ENCODE results near the gene AFDN. TPM values are rescaled to one million over a fixed set of nuclear protein-coding genes. Genes with fewer than 3 reads are reported as not detected.

The AFDN gene
- total and polyA plus RNA-seq, 2 experiments from 2014 or later = 66.9 to 200 TPM

DNA sequence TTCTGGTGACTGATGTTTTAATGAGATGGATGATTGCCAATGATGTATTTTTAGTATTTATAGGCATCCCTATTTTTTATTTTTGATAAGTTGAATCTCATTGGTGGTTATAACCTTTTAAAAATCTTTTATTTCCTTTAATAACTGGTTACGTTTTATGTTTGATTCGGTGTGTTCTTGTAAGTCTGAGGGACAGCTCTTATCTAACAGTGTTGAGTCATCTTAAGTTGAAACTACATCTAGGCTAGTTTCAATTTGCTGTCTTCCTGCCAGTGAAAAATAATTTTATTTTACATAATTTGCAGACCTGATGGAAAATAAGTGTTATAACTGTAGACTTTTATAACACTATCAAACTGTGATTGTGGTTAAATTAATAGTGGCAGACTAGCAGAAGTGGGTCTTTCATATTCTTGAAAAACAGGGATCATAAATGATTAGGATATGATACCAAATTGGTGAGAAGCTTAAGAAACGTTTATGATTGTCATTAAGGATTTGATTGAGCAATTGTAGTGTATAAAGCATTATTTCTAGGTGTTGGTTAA is 4.6 kb downstream of the AFDN start (continued):
- TF ChIP-seq NANOG (IDR thresholded peaks at IDR 0.05; ENCODE audit: borderline replicate concordance) (no peak), JUNB (IDR thresholded peaks at IDR 0.05; ENCODE audit: unreplicated experiment) (no peak)
- TF ChIP-seq, protein P1, sequence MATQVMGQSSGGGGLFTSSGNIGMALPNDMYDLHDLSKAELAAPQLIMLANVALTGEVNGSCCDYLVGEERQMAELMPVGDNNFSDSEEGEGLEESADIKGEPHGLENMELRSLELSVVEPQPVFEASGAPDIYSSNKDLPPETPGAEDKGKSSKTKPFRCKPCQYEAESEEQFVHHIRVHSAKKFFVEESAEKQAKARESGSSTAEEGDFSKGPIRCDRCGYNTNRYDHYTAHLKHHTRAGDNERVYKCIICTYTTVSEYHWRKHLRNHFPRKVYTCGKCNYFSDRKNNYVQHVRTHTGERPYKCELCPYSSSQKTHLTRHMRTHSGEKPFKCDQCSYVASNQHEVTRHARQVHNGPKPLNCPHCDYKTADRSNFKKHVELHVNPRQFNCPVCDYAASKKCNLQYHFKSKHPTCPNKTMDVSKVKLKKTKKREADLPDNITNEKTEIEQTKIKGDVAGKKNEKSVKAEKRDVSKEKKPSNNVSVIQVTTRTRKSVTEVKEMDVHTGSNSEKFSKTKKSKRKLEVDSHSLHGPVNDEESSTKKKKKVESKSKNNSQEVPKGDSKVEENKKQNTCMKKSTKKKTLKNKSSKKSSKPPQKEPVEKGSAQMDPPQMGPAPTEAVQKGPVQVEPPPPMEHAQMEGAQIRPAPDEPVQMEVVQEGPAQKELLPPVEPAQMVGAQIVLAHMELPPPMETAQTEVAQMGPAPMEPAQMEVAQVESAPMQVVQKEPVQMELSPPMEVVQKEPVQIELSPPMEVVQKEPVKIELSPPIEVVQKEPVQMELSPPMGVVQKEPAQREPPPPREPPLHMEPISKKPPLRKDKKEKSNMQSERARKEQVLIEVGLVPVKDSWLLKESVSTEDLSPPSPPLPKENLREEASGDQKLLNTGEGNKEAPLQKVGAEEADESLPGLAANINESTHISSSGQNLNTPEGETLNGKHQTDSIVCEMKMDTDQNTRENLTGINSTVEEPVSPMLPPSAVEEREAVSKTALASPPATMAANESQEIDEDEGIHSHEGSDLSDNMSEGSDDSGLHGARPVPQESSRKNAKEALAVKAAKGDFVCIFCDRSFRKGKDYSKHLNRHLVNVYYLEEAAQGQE (IDR thresholded peaks at IDR 0.05; ENCODE audit: unreplicated experiment) = no peak

GRCh38 chr6:167832497-167833395 is 6.0 kb downstream of the AFDN start:
- Mint-ChIP-seq H3K27me3 (ENCODE audit: insufficient read depth, low read depth, poor library complexity) (peaks cover 4% of the 10 kb centered on the region), H3K27ac (peak overlapping the region; percentile 73), H3K4me1 (peaks cover 58% of the 10 kb centered on the region), H3K9me3 (no peaks in the 10 kb centered on the region), H3K36me3 (ENCODE audit: low read depth) (no peaks in the 10 kb centered on the region; the same call in 2 of the 3 replicates), H3K4me3 (no peak overlapping the region)
- H3F3A ChIP-seq (replicated peaks; ENCODE audit: low read depth) = no peaks in the 10 kb centered on the region
- H3K79me2 ChIP-seq (replicated peaks; ENCODE audit: insufficient read depth) = peaks cover 100% of the 10 kb centered on the region
- H2AFZ ChIP-seq = no peak overlapping the region
- H3K27me3 ChIP-seq (ENCODE audit: insufficient read depth) = no peaks in the 10 kb centered on the region
- DNase-seq (ENCODE audit: low spot score) = no peak
- H3K4me2 ChIP-seq = peak overlapping the region; percentile 46
- H3K4me1 ChIP-seq (ENCODE audit: insufficient read depth) = peaks cover 43% of the 10 kb centered on the region
- no peak for TF ChIP-seq EZH2 (IDR thresholded peaks at IDR 0.05; ENCODE audit: low read depth, unreplicated experiment)
- TF ChIP-seq JUNB (IDR thresholded peaks at IDR 0.05; ENCODE audit: unreplicated experiment) = no peak
- no peak for TF ChIP-seq EZH2phosphoT487 (IDR thresholded peaks at IDR 0.05; ENCODE audit: unreplicated experiment)
- no peak for TF ChIP-seq NANOG (IDR thresholded peaks at IDR 0.05; ENCODE audit: borderline replicate concordance)
- TF ChIP-seq ZNF462 (CRISPR knock-in tag; IDR thresholded peaks at IDR 0.05) = no peak
- TF ChIP-seq POLR2AphosphoS5 (IDR thresholded peaks at IDR 0.05; ENCODE audit: low read depth) = no peak
- TF ChIP-seq STAT1 (IDR thresholded peaks at IDR 0.05; ENCODE audit: unreplicated experiment) = no peak
- no peak for TF ChIP-seq CTCF (conservative IDR thresholded peaks at IDR 0.05; ENCODE audit: low read depth in 2 of 2)
- H3K36me3 ChIP-seq (ENCODE audit: insufficient read depth) = no peaks in the 10 kb centered on the region
- ATAC-seq = peak; percentile 73
- peak overlapping the region; percentile 73 for H3K27ac ChIP-seq (ENCODE audit: low read depth)
- H3K4me3 ChIP-seq = no peak overlapping the region
- H3K9me2 ChIP-seq (ENCODE audit: insufficient read depth) = no peaks in the 10 kb centered on the region
- peaks cover 64% of the 10 kb centered on the region for H4K20me1 ChIP-seq (replicated peaks; ENCODE audit: insufficient read depth)
